Measurements from ENCODE around the gene MYRIP.

MYRIP gene

DNA sequence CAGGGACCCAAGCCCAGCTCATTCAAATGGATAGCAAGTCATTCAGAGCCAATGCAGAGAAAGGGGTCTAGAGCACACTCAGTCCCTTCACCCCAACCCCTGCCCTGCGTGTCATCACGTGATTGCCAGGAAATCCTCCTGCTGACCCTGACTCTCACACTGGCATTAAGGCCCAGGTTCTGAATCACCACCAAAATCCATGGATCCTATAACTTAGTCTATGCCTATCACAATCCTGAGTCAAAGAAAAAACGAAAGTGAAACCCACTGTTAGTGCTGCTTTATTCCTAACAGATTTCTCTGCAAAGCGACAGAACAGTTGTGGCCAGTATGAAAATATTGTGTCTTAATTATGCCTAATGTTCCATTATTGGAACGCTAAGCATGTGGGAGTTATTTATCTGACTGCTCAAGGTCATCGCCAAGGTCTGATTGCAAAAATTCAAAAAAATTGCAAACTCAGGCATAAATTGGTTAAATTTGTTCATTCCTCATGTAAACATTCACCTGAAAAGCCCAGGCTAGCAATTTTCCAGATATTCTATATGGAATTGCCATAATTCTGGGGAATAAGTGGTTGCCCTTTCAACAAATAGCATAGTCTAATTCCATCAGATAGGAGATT lies 391.4 kb downstream of the MYRIP start:
- DNase-seq = no peak

DNA sequence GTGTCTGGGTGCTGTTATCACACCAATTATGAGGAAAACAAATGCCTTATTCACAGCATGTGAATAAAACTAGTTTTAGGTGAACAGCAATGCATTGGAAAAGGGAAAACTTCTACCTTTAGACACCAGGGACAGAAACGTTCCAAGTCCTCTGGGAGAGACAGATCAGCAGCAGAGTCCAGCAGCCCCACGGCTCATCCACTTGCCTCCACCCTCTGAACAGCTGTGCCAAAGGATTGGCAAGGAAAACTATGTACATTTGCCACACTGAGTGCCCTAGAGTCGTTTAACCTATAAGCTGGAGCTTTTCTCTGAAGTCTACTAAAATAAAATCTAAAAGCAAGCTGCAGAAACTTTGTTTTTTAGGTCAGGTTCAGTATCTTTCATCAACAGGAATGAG lies 392.4 kb downstream of the MYRIP start:
- DNase-seq = no peak

DNA sequence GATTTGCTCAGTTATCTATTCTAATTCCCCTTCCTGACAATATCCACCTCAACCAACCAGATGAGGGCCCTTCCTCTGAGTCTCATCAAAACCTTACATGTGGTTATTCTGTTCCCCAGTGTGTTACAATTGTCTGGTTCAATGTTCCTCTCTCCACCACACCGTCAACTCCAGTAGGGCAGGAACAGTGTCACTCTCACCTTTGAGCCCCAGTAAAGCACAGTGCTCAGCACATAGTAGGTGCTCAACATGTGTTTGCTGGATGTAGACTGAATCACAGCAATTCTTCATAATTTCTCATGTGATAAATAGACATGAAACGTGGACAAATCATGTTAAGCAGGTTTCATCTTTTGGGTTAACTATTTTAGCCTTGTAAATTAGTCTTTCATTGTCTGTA lies 397.1 kb downstream of the MYRIP start:
- DNase-seq = no peak

DNA sequence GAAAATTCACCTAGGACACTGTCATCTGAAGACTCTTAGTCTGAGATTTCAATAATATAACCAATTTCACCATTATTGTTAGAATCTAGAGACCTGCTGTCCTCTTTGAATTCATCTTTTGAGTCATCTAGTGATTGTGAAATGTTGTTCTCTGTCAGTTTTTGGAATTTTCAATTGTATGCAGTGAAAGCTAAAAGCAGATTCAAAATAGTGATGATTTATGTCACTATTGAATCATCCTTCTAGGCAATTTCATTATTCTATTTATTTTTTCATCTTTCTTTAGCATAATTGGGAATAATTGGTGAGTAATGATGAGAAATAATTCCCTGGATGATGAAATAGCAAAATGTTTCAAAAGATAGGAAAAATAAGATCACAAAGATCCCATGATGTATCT lies 398.4 kb downstream of the MYRIP start:
- no peak for DNase-seq

DNA sequence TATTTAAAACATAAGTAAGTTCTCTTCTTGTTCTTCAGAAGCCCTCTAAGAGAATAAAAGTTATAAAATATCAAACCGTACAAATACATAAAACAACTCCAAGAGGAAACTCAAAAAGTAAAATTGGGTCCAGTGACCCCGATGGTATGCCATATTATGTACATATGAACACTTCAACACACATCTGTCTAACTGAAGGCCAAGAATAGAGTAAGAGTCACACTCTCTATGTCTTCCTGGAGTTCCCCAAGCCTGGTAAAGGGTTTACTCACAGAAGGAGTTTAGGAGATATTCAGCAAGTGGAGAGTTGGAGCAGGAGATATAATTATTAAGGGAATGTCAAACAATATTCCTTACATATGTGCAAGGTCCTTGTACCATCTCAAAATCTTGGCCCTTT lies 398.8 kb downstream of the MYRIP start:
- no peak for DNase-seq

DNA sequence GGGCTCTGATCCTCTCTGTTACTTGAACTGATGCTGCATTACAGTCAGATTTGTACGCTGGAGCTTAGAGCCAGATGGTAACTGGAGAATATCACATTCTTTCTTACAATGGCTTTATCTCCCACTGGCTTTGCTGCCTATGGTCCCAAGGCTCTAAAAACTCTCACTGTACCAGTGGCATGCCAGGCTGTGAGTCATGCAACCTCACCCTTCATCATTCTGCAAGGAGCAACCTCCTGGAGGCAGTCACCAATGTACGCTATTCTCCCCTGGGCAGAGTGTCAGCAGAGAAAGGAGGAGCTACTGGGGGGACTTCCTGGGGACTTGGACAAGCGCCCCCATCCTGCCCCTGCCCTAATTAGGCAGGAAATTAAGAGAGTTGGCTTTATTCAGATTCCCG lies 402.2 kb downstream of the MYRIP start:
- DNase-seq = no peak

DNA sequence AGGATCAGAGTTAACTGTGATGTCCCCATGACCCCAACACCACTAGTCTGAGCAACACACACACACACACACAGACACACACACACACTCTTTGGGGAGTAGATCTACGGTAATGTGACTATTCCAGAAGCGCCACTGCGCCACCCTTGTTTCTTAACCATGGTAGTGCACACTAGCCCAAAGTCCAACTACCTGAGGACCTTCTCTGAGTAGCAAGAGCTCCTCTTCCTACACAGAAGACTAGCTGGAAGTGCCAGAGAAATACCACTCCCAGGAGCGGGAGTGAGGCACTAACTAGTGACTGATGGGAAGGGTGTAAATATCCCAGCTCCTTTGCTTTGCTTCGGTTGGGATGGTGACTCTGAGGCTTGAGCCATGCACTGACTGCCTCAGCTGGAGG lies 404.1 kb downstream of the MYRIP start:
- DNase-seq = no peak

DNA sequence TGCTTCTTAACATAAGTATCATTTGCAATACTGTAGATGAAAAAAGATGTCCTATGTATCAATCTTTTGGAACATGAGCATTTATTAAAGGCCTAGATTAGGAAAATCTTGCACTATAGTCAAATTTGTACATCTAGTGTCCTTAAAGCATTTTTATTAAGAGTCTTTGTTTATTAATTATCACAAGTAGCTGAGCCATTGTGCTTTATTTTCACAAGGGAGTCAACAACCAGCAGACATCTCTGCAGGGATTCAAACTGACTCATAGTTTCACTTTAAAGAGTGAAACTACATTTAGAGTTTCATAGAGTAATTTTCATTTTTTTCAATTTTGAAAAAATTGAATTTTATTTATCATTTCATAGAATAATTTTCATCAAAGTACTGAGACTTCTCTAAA lies 405.6 kb downstream of the MYRIP start:
- DNase-seq = no peak

DNA sequence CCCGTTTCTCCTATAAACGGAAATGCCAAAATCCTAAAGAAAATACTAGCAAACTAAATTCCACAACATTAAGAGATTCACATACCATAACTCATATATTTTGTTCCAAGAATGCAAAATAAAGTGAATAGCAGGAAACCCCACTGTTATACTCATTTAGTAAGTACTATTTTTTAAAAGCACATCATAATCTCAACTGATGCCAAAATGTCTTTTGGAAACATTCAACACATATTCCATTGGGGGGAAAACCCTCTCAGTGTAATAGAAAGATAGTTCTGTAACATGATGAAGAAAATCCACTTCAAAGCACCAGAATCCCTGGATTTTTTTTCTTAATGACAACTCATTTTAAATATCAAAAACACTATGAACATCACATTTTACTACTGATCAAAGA lies 407.1 kb downstream of the MYRIP start:
- DNase-seq = no peak

DNA sequence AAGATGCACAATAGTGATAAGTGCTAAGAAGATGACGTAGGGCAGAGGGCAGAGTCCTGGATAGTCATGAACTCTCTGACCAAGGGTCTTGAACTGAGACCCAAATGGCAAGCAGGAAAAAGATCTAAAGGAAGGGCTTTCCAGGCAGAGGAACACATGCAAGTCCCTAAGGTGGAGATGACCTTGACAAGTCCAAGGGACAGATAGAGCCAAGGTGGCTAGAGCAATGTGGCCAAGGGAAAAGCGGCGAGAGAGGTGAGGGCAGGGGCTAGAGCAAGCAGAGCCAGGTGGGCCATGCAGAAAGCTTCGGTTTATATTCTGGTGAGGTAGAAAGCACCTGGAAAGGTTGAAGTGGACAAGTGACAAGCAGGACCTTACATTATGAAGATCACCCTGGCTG lies 414.4 kb downstream of the MYRIP start:
- DNase-seq = no peak

DNA sequence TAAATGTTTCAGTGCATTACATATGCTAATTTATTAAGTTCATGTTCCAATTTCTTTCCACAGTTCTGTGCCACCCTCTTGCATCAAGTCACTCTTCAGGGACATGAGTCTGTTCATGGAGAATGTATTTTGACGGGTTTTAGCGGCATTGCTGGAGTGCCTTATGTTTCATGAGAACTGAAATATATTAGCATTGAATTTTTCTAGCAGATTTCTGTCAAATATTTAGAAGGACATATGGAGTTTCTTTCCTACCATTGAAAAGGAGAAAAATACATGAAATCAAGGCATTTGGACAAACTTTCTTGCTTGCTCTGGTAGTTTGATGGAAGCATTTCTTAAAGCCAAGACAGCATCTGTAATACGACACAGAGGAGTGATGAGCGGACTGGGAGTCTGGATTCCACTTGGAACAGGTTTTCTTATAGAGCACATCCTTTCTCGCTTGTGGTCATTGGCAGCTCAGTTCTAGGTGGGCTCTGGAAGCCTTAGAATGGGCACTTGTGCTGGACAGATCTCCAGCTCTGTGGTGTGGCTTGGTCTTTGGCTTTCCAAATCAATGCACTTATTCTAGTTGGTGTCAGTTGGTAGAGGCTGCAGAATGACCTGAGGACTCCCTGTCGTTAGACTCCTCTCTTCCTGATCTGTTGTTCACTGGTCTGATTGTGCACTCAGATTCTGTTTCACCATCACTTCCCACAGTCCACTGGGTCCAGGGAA lies 415.5 kb downstream of the MYRIP start:
- DNase-seq = no peak

DNA sequence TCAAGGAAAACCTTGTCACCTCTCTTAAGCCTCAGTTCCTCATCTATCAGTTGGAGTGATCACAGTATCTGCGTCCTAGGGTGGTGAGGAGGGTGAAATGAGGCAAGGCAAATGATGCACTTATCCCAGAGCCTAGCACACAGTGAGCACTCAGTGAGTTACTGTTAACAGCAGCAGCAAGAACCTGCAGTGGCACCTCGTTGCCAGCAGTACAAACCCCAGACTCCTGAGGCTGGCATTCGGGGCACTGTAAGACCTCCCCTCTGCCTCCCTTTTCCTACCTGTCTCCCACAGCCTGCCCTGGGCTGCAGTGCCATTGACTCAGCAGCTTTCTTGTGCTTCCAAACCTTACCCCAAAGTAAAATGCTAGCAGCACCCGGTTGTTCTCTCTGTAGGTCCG lies 417.2 kb downstream of the MYRIP start:
- no peak for DNase-seq

DNA sequence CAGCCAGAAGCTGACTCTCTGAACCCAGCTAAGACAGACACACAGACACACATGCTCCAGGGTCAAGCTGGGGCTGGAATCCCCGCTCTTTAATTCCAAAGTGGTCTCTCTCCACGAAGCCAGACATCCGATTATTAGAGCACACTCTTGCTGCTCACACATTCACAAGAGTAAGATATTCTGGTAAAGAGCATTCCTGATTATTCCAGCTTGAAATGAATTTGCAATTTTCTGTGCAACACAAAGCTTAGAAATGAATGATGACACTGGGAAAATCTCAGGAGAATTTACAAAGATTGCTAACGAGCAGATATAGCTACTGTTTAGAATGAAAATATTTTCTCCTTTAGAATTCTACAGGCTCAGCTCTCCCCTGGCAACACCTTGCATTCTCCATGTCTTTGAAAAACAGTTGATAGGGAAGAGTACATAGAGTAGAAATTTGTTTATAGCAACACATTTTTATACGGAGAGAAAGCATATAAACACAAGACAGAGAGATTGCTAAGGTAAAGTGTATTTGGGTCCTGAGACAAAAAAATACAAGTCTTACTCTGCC lies 419.5 kb downstream of the MYRIP start:
- DNase-seq = no peak

DNA sequence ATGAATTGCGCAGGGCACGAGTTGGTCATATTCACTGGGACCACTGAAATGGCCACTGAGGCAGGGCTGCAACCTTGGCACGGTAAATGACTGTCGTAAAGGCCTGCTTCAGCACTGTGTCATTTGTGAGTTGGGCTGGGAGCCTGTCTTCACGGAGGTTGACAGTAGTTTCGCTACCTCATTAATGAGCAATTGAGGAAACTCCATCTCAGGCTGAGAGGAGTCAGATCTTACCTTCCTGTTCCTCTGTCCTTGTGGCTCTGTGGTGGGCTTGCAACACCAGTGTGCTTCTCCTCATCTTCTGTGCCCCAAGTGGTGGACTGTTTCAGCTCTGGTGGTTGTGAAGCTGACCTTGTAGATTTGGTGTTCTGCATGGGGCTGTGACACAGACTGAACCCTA lies 420.0 kb downstream of the MYRIP start:
- DNase-seq = no peak

DNA sequence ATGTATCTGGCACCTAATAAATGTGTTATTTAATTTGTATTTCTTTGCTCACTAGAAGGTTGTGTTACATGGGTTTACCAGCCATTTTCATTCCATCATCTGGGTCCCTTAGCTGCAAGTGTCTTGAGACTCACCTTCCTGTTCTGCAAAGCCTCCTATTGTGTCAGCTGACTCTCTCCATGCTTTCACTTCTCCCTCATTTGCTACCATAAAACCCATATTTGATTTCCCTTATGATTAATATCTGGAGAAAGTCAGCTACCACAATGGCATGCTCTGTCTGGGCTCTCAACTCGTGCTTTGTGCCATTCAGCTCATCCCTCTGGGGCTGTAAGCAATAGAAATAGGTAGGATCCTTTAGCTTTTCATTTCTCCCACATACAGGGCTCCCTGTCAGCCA lies 420.6 kb downstream of the MYRIP start:
- DNase-seq = no peak

DNA sequence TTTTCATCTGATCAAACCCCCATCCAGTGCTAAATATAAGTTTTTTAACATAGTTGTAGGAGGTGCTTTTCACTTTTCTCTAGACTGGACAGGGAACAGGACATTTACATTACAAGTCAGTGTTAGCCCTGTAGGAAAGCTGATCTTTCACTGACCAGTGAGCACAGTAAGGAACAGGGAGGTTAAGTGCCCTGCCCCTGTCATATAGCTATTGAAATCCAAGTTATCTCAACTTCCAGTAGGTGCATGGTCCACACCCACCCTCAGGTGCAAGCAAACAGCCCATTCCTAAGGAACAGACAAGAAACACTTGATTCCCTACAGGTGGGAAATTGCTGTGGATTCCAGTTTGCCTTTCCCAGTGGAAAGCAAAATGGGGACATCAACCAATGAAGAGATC lies 421.0 kb downstream of the MYRIP start:
- no peak for DNase-seq

DNA sequence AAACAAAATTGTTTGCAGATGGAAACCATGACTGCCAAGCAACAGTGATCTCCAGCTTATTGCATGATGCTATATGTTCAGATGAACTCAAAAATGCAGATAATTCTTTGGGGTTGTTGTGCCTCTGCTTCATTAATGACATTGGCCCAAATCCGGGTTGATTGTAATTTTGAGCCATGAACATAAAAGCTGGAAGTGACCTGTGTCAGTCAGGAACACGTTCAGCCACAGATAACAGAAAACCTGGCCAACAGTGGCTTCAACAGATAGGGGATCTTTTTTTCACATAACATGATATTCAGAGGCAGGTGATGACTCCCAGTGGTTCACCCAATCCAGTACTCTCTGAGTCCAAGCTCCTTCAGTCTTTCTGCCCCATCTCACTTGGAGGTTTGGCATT lies 423.2 kb downstream of the MYRIP start:
- no peak for DNase-seq

DNA sequence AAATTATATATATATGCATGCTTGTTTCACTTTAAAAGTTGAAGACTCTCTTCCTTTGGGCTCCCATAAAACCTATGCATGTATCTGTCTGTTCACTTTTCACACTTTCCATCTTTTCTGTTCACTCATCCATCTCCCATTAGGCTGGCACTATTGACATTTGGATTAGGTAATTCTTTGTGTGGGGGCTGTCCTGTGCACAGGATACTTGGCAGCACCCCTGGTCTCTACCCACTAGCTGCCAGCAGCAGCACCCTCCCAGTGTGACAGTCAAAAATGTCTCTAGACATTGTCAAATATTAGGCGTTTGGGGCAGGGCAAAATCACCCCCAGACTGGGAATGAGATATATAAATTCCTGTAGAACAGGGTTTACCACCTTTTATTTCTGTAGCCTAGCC lies 427.8 kb downstream of the MYRIP start:
- DNase-seq = no peak

DNA sequence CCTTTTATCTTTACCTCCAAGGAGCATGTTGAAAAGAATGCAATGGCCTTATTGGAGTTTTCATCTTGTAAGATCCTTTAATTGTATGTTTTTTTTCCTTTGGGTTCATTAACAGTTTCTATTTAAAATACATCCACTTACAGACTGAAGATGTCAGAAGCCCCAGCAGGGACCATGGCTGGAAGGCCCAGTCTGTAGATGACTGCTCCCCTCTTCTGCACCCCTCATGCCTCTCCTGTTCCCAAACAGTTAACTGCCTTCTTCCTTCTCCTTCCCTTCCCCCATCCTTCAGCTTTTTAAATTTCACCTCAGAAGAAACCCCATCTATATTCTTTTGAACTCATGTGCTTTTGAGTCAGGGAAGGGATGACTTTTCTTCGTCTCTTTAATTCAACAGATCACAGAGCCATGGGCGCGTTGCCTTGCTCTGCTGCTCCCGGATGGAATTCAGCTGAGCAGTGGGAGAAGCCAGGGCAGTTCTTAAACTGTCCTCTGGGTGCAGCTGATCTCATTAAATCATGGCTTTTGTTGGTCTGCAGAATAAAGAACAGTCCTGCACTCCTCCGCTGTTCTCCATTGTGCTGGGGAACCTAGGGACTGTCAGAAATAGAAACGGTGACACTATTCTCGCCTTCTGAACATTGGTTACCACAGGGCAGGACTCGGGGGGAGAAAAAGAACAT lies 428.6 kb downstream of the MYRIP start:
- DNase-seq = no peak

DNA sequence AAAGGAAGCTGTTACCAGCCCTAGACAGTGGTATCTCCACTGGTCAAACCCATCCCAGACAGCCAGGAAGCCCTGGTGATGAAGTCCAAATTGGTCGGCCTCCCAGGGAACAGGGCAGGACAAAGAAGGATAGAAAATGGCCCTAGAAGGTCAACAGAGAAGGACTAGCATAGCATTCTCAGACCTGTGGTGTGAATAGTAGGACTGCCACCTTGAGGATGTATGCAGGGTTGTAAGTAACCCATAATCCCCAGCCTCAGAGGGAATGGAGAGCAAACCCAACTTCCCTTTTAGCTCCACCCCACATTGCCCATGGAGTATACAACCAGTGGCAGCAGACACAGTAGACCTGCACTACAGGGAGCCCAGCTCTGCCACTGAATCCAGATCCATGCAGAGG lies 431.5 kb downstream of the MYRIP start:
- DNase-seq = no peak

DNA sequence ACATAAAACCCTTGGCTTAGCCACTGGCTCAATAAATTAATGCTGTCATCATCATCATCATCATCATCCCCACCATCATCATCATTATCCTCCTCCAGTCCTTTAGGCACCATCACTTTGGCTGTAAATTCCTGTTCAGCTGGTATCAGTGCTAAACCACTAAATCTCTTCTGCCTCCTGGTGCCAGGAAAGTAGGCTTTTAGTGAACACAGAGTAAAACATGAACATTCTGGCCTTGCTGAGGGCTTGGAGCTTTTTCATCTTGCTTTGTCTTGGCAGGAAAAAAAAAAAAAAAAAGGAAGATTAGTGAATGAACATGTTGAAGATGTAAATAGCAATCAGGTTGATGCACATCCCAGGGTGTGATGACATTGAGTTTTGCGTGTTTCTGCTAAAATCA lies 432.8 kb downstream of the MYRIP start:
- no peak for DNase-seq

DNA sequence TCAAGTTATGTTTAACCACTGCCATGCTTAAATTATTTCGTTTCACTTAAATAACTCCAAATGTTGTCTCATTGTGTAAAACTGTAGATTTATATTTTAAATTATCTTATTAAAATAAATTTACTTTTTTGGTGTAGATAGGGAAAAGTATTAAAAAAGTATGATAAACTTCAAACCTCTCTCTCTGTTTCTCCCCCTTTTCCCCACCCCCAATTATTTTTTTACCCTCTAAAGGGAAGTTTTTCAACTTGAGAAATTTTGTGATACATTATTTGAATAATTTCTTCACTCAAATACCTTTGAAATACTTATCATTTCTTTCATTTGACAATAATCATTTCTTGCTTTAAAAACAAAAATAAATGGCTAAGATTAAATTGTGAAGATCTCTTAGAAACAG lies 433.2 kb downstream of the MYRIP start:
- DNase-seq = no peak

DNA sequence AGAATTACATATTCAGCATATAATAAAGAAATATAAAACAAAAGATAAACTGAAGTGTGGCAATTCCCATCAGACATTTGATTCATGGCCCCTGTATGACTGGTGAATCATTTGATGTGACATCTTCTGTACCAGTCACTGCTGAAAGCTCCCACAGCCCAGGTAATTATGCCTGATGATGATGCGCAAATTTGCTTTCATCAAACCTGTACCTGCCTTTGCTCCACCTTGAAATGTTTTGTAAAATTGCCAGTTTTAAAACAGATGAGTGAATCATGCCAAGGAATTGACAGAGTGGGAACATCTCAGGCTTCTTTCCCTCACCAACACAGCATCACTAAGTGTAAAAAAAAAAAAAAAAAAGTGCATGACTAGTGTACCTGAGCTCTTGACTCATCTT lies 433.6 kb downstream of the MYRIP start:
- DNase-seq = no peak

DNA sequence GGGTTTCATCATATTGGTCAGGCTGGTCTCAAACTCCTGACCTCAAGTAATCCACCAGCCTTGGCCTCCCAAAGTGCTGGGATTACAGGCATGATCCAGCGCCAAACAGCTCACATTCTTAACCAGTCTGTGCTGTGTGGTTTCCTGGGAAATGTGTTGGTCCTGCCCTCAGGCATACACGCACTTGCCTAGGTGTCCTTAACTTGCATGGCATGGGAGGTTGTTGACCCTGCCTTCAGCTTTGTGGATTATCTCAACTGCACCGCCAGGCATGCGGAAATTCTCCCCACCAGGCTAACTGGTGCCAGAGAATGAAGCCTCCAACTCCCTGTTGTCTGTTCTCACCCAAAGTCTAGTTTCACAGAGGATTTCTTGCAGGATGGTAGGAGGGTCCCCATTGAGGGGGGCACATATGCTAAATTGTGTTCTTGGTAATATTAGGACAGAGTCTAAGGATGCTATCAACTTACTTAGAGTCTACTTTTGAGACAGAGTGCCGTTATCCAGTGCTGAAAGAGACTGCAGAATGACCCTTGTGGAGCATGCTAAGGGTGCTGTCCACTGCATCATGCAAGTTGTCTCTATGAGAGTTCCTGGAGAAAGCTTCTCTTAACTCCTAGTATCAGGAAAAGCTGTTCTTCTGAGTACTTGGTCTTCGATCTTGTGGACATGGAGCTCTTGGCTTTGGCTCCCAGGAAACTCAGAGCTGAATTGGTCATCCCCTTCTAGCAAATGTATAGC lies 438.5 kb downstream of the MYRIP start:
- no peak for DNase-seq
